Endodermal cell (in vitro differentiated cells): ENCODE measurements around the gene GDF15. TPM values are rescaled to one million over a fixed set of nuclear protein-coding genes. Genes with fewer than 3 reads are reported as not detected.

Source experiments
- DNase-seq: peaks from one replicate; pipeline ENCODE4 v3.0.0-alpha.2; 2017
- H3K27ac ChIP-seq: 2 replicates; pipeline ENCODE4 v1.5.1; 2013; ENCODE audit warnings: mild to moderate bottlenecking, low read depth, low read length, moderate library complexity
- H3K27me3 ChIP-seq: 2 replicates; pipeline ENCODE4 v1.6.1; 2013; ENCODE audit warnings: mild to moderate bottlenecking, low read length, moderate library complexity; ENCODE audit not compliant: insufficient read depth, control insufficient read depth, poor library complexity, severe bottlenecking
- H3K36me3 ChIP-seq: 2 replicates; pipeline ENCODE4 v1.7.0; 2013; ENCODE audit warnings: mild to moderate bottlenecking, low read length, moderate library complexity; ENCODE audit not compliant: control insufficient read depth, insufficient read depth
- H3K4me1 ChIP-seq: one replicate; pipeline ENCODE4 v1.7.0; 2013; ENCODE audit warnings: low read length; ENCODE audit not compliant: control insufficient read depth, insufficient read depth
- H3K4me3 ChIP-seq: 2 replicates; pipeline ENCODE4 v1.5.1; 2013; ENCODE audit warnings: mild to moderate bottlenecking, low read length, moderate library complexity
- H3K9ac ChIP-seq: 2 replicates; pipeline ENCODE4 v1.6.1; 2013; ENCODE audit warnings: mild to moderate bottlenecking, low read length, moderate library complexity; ENCODE audit not compliant: poor library complexity, severe bottlenecking; ENCODE audit errors: extremely low read depth
- H3K9me3 ChIP-seq: 2 replicates; pipeline ENCODE4 v1.6.1; 2013; ENCODE audit warnings: mild to moderate bottlenecking, low read length, moderate library complexity; ENCODE audit not compliant: control insufficient read depth
- H3K27ac Mint-ChIP-seq: 2 replicates; pipeline ENCODE4 v1.8.0; 2020; ENCODE audit warnings: mixed read lengths
- H3K27me3 Mint-ChIP-seq: 2 replicates; pipeline ENCODE4 v1.8.0; 2021; ENCODE audit warnings: mild to moderate bottlenecking, mixed read lengths; ENCODE audit not compliant: insufficient read depth
- H3K36me3 Mint-ChIP-seq: 2 replicates; pipeline ENCODE4 v1.8.0; 2020; ENCODE audit warnings: low read depth, mixed read lengths
- H3K4me1 Mint-ChIP-seq: 2 replicates; pipeline ENCODE4 v1.8.0; 2020; ENCODE audit warnings: mixed read lengths
- H3K4me3 Mint-ChIP-seq: 2 replicates; pipeline ENCODE4 v1.8.0; 2020; ENCODE audit warnings: mild to moderate bottlenecking, moderate library complexity, mixed read lengths
- H3K9me3 Mint-ChIP-seq: 2 replicates; pipeline ENCODE4 v1.8.0; 2020; ENCODE audit warnings: mild to moderate bottlenecking, mixed read lengths
- WGBS, 2 experiments: methylation state at CpG; one replicate each; pipeline versions ENCODE4 v1.1.5 to v1.1.7; 2013; ENCODE audit warnings: missing lambda C conversion rate in 2 of 2, mixed read lengths in 1 of 2; ENCODE audit not compliant: insufficient coverage in 1 of 2, insufficient read length in 1 of 2; 5-methylcytosine and 5-hydroxymethylcytosine counted together
- total RNA-seq, 2 donors: library from RNA; stranded (reverse); fragmentation: NEBNext Ultra II Directional in 1 of 2; extraction: Animal tissue kit (Norgen Biotek cat#: 25700) in 1 of 2; gene quantifications; 2 replicates in 1 of 2; 3 replicates in 1 of 2; pipeline ENCODE4 v1.2.1, GENCODE V29; 2021
- TF ChIP-seq, protein P1 (sequence below): fragments of 200-600 bp; sonication (generic); conservative IDR thresholded peaks from 2 replicates; pipeline ENCODE4 v1.5.0; 2021; ENCODE audit warnings: antibody characterized with exemption, mild to moderate bottlenecking

Gene GDF15
- total RNA-seq, 2 donors from 2014 or later = 0.90 to 2.2 TPM

DNA sequence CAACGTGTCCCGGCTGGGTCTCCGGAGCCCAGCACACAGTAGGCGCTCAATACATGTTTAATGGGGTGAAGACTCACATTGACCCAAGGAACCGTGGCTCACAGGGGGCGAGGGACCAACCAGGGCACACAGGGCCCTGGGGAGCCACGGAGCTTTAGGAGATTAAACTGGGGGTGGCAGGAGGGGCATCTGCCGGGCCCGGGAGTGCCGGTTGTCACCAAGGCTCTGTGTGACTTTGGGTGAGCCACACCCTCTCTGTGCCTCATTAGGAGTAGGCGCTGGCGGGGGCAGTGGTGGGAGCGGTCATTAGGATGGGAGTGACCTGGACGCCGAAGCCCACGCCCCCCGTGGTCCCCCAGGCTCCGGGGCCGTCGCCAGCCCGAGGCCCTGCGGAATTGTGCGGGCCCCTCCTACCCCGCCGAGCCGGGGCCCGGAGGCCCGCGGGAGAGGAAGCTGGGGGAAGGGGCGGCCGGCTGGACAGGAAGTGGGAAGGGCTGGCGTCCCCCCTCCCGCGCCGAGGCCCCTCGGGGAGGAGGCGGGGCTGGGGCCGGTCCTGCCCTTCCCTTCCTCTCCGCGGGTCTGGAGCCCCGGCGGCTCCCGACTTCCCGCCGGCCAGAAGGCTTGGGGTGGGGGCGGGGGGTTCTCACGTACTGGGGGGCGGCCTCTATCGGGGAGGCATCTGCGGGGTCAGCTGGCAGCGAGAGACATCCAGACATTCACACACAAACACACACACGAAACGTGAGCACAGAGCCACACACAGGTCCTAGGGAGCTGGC, 31.5 kb downstream of the GDF15 start:
- peak overlapping the region; percentile 82 for H3K4me3 ChIP-seq
- whole genome bisulfite sequencing, 2 experiments = 0 to 2% methylated on average over 3 to 46 of the region's 53 CpGs
- TF ChIP-seq, protein P1, sequence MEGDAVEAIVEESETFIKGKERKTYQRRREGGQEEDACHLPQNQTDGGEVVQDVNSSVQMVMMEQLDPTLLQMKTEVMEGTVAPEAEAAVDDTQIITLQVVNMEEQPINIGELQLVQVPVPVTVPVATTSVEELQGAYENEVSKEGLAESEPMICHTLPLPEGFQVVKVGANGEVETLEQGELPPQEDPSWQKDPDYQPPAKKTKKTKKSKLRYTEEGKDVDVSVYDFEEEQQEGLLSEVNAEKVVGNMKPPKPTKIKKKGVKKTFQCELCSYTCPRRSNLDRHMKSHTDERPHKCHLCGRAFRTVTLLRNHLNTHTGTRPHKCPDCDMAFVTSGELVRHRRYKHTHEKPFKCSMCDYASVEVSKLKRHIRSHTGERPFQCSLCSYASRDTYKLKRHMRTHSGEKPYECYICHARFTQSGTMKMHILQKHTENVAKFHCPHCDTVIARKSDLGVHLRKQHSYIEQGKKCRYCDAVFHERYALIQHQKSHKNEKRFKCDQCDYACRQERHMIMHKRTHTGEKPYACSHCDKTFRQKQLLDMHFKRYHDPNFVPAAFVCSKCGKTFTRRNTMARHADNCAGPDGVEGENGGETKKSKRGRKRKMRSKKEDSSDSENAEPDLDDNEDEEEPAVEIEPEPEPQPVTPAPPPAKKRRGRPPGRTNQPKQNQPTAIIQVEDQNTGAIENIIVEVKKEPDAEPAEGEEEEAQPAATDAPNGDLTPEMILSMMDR = no peak
- Mint-ChIP-seq H3K4me1 (peaks cover 6% of the 10 kb centered on the region), H3K4me3 (peak overlapping the region; percentile 61), H3K36me3 (no peaks in the 10 kb centered on the region), H3K9me3 (no peaks in the 10 kb centered on the region), H3K27ac (peak overlapping the region; percentile 89), H3K27me3 (peaks cover 65% of the 10 kb centered on the region)
- peak overlapping the region; percentile 98 for H3K27ac ChIP-seq
- peaks cover 10% of the 10 kb centered on the region for H3K27me3 ChIP-seq
- no peaks in the 10 kb centered on the region for H3K9me3 ChIP-seq
- H3K36me3 ChIP-seq = no peaks in the 10 kb centered on the region
- H3K9ac ChIP-seq = peak overlapping the region; percentile 73
- H3K4me1 ChIP-seq = no peaks in the 10 kb centered on the region
- peak; percentile 89 for DNase-seq

DNA sequence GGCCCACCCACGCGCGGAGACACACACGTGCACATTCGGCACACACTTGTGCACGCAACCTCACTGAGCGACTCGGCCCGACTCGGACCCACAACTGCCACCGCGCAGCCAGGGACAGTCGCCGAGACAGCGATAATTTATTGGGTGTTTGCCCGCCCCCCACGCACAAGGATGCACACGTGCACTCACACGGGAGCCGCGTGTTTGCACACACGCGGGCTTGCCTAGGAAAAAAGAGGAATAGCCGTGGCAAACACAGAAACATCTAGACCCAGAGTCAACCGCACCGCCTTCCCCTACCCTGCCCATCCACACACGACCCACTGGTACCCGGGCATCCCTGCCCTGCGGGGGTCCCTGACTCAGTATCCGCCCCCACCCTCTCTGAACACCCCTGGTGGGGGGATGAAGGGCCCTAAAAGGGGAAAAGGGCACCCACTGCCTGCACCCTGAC, 32.1 kb downstream of the GDF15 start:
- H3K27ac ChIP-seq = peak overlapping the region; percentile 49
- H3K9me3 ChIP-seq = no peaks in the 10 kb centered on the region
- H3K27me3 ChIP-seq = peaks cover 10% of the 10 kb centered on the region
- no peaks in the 10 kb centered on the region for H3K4me1 ChIP-seq
- peak; percentile 67 for DNase-seq
- TF ChIP-seq, protein P1 = no peak
- Mint-ChIP-seq H3K36me3 (no peaks in the 10 kb centered on the region), H3K27me3 (peaks cover 65% of the 10 kb centered on the region), H3K27ac (no peak overlapping the region), H3K4me1 (peaks cover 6% of the 10 kb centered on the region), H3K4me3 (peak overlapping the region; percentile 61), H3K9me3 (no peaks in the 10 kb centered on the region)
- 20 to 25% methylated on average over 23 to 30 of the region's 30 CpGs for WGBS, 2 experiments
- no peak overlapping the region for H3K9ac ChIP-seq
- no peaks in the 10 kb centered on the region for H3K36me3 ChIP-seq
- H3K4me3 ChIP-seq = peak overlapping the region; percentile 35

DNA sequence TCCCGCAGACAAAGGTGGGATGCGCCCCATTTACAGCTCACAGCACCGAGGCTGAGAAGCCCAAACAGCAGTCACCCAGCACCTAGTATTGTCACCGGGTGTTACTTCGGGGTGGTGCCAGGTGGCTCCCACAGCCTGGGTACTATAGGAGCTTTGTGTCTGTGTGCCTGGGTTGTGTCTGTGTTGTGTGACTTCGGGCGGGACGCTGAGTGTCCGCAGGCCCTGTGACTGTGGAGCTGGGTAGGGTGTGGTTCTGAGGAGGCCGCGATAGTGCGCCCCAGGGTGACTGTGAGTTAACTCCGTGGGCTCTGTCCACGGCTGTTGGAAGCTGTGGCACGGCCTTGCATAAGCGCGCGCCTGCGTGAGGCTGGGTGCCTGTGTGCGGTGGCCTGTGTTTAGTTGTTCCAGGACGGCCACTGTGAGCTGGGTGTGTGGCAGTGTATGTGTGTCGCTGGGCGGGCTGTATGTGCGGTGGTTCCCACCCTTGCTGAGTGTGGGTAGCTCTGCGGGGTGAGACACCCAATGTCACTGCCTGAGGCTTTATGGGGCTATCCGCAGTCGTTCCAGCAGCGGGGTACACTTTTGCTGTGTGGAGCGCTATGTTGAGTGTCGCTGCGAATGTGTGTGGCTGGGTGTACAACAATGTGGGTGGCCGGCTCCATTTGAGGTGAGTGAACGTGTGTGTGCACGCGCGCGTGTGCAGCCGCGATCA, 32.7 kb downstream of the GDF15 start:
- peaks cover 66% of the 10 kb centered on the region for H3K27me3 Mint-ChIP-seq
- no peaks in the 10 kb centered on the region for H3K36me3 Mint-ChIP-seq
- 34 to 40% methylated on average over 14 to 39 of the region's 39 CpGs for WGBS, 2 experiments
- no peaks in the 10 kb centered on the region for H3K36me3 ChIP-seq
- peak overlapping the region; percentile 58 for H3K27ac ChIP-seq
- no peaks in the 10 kb centered on the region for H3K9me3 Mint-ChIP-seq
- H3K9ac ChIP-seq = no peak overlapping the region
- TF ChIP-seq, protein P1 = no peak
- no peak for DNase-seq
- no peaks in the 10 kb centered on the region for H3K9me3 ChIP-seq
- peak overlapping the region; percentile 61 for H3K4me3 Mint-ChIP-seq
- no peaks in the 10 kb centered on the region for H3K4me1 ChIP-seq
- peaks cover 10% of the 10 kb centered on the region for H3K27me3 ChIP-seq
- H3K4me1 Mint-ChIP-seq = peaks cover 6% of the 10 kb centered on the region
- peak overlapping the region; percentile 59 for H3K4me3 ChIP-seq
- H3K27ac Mint-ChIP-seq = no peak overlapping the region
